AG09309 (cell line): Measurements from ENCODE around the gene VRK3.
A peak's percentile ranks its signal among the peaks of the same experiment; 100 is the strongest.

Source experiments
- DNase-seq: peaks from one replicate; pipeline ENCODE4 v3.0.0-alpha.2; 2010; ENCODE audit warnings: low read depth
- H3K4me3 ChIP-seq: 2 replicates; pipeline ENCODE4 v1.5.1; 2011; ENCODE audit warnings: mild to moderate bottlenecking, low read depth, low read length, moderate library complexity; ENCODE audit not compliant: control insufficient read depth
- CTCF ChIP-seq: IDR thresholded peaks from 2 replicates; pipeline ENCODE4 v1.5.1; 2011; ENCODE audit warnings: mild to moderate bottlenecking, low read depth, low read length, inconsistent platforms; ENCODE audit not compliant: insufficient read depth, control insufficient read depth; ENCODE audit errors: missing control alignments

VRK3 gene

GRCh38 chr19:50046649-50047503 lies 21.7 kb upstream of the VRK3 start:
- TF ChIP-seq CTCF, result peak; percentile 88
- no peak overlapping the region for H3K4me3 ChIP-seq
- no peak for DNase-seq

- no peak for DNase-seq
- no peak overlapping the region for H3K4me3 ChIP-seq
- no peak for TF ChIP-seq CTCF
Observed at GRCh38 chr19:50044922-50045321, 19.8 kb upstream of the VRK3 start.

- no peak for TF ChIP-seq CTCF
- DNase-seq, result no peak
Observed at GRCh38 chr19:50043967-50044366, 18.8 kb upstream of the VRK3 start.

GRCh38 chr19:50042363-50043024 lies 17.3 kb upstream of the VRK3 start:
- H3K4me3 ChIP-seq, result no peak overlapping the region
- no peak for TF ChIP-seq CTCF
- DNase-seq, result no peak

More at GRCh38 chr19:50043967-50044366, 18.8 kb upstream of the VRK3 start:
- H3K4me3 ChIP-seq, result no peak overlapping the region

GRCh38 chr19:50040967-50041366 lies 15.8 kb upstream of the VRK3 start:
- no peak for DNase-seq
- TF ChIP-seq CTCF, result no peak
- no peak overlapping the region for H3K4me3 ChIP-seq

- no peak overlapping the region for H3K4me3 ChIP-seq
- no peak for TF ChIP-seq CTCF
- DNase-seq, result no peak
Observed at GRCh38 chr19:50039968-50040367, 14.8 kb upstream of the VRK3 start.

GRCh38 chr19:50036908-50037307 lies 11.7 kb upstream of the VRK3 start:
- no peak overlapping the region for H3K4me3 ChIP-seq
- no peak for TF ChIP-seq CTCF
- DNase-seq, result no peak
